Liver (tissue), 3 donors: ENCODE measurements around the gene CGB7.
"Not testable (repeated sequence)": the region's sequence is repeated elsewhere in the genome, so short reads cannot be mapped to it uniquely, and the experiment has no call there.

Source experiments
- EGR1 ChIP-seq, 2 donors: IDR thresholded peaks; 2 replicates each; pipeline ENCODE4 v1.6.1; 2016 to 2018; ENCODE audit warnings: antibody characterized with exemption in 2 of 2, low read depth in 2 of 2
- FOXA1 ChIP-seq: IDR thresholded peaks from 2 replicates; pipeline ENCODE4 v1.6.1; 2016; ENCODE audit warnings: antibody characterized with exemption
- FOXA2 ChIP-seq: IDR thresholded peaks from 2 replicates; pipeline ENCODE4 v1.6.1; 2016; ENCODE audit warnings: antibody characterized with exemption
- GABPA ChIP-seq, 2 donors: IDR thresholded peaks in 1 of 2; conservative IDR thresholded peaks in 1 of 2; 2 replicates each; pipeline ENCODE4 v1.6.1; 2016; ENCODE audit warnings: antibody characterized with exemption in 2 of 2, mild to moderate bottlenecking in 1 of 2, moderate library complexity in 1 of 2
- JUND ChIP-seq, 2 donors: IDR thresholded peaks; 2 replicates each; pipeline ENCODE4 v1.6.1; 2016; ENCODE audit warnings: antibody characterized with exemption in 2 of 2
- RAD21 ChIP-seq, 2 donors: IDR thresholded peaks; 2 replicates each; pipeline ENCODE4 v1.6.1; 2016; ENCODE audit warnings: antibody characterized with exemption in 2 of 2, mild to moderate bottlenecking in 2 of 2
- RXRA ChIP-seq, 2 donors: IDR thresholded peaks; 2 replicates each; pipeline ENCODE4 v1.6.1; 2017 to 2018; ENCODE audit warnings: antibody characterized with exemption in 2 of 2, mild to moderate bottlenecking in 1 of 2
- SP1 ChIP-seq: IDR thresholded peaks from 2 replicates; pipeline ENCODE4 v1.6.1; 2018; ENCODE audit warnings: antibody characterized with exemption, mild to moderate bottlenecking
- TAF1 ChIP-seq: conservative IDR thresholded peaks from 2 replicates; pipeline ENCODE4 v1.6.1; 2016; ENCODE audit warnings: antibody characterized with exemption, mild to moderate bottlenecking
- YY1 ChIP-seq: IDR thresholded peaks from 2 replicates; pipeline ENCODE4 v1.6.1; 2016; ENCODE audit warnings: antibody characterized with exemption, mild to moderate bottlenecking
- TF ChIP-seq, protein P1 (sequence below): fragments of 150-350 bp; IDR thresholded peaks from 2 replicates; pipeline ENCODE4 v1.5.1; 2017; ENCODE audit warnings: improper control_type of control experiment, low read depth, low read length; ENCODE audit not compliant: missing input control
- TF ChIP-seq, protein P2 (sequence below): IDR thresholded peaks from 2 replicates; pipeline ENCODE4 v1.6.1; 2016; ENCODE audit warnings: antibody characterized with exemption
- TF ChIP-seq, protein P3 (sequence below): IDR thresholded peaks from 2 replicates; pipeline ENCODE4 v1.6.1; 2016; ENCODE audit warnings: antibody characterized with exemption
- TF ChIP-seq, protein P4 (sequence below): IDR thresholded peaks from 2 replicates; pipeline ENCODE4 v1.6.1; 2016; ENCODE audit warnings: antibody characterized with exemption, mild to moderate bottlenecking
- donor health status: healthy.
- donor health status: healthy.

DNA sequence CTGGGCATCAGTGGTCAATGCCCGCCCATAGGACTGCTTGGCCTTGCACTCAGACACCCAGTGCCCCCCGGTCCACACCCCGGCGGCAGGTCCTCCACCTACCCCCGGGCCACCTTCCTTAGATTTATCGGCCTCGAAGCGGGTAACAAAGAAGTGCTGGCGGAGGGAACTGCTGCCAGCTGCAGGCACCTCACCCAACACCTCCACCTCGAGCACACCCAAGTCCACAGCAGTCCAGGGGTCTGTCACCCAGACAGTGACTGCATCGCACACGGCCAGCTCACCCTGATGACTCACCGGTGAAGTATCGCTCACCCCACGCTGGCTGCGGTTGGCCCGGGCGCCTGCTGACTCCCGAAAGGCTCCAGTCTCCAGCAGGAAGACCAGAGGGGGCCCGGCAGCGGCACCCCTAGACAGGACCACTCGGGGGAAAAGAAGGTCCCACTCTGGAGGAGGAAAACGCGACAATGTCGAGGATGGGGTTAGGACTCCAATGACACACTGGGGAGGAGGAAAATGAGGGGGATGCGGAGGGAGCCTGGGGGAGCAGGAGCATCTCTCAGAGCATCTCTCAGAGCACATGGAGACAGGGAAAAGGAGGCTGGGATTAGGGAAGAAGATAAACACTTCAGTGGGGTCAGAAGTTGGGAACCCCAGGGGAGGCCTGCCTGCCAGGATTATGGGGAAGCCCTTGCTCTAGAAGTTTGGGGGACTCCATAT is 18.8 kb downstream of the CGB7 start:
- TF ChIP-seq, protein P1, sequence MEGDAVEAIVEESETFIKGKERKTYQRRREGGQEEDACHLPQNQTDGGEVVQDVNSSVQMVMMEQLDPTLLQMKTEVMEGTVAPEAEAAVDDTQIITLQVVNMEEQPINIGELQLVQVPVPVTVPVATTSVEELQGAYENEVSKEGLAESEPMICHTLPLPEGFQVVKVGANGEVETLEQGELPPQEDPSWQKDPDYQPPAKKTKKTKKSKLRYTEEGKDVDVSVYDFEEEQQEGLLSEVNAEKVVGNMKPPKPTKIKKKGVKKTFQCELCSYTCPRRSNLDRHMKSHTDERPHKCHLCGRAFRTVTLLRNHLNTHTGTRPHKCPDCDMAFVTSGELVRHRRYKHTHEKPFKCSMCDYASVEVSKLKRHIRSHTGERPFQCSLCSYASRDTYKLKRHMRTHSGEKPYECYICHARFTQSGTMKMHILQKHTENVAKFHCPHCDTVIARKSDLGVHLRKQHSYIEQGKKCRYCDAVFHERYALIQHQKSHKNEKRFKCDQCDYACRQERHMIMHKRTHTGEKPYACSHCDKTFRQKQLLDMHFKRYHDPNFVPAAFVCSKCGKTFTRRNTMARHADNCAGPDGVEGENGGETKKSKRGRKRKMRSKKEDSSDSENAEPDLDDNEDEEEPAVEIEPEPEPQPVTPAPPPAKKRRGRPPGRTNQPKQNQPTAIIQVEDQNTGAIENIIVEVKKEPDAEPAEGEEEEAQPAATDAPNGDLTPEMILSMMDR: not testable (repeated sequence)
- not testable (repeated sequence) for TF ChIP-seq FOXA1; JUND (IDR thresholded peaks at IDR 0.05); TAF1; RXRA (IDR thresholded peaks at IDR 0.05); EGR1 (IDR thresholded peaks at IDR 0.05; ENCODE audit: low read depth in 2 of 2); GABPA (IDR thresholded peaks at IDR 0.05 in 1 of 2, conservative IDR thresholded peaks at IDR 0.05 in 1 of 2); RAD21 (IDR thresholded peaks at IDR 0.05); FOXA2; SP1; YY1
- TF ChIP-seq, protein P2, sequence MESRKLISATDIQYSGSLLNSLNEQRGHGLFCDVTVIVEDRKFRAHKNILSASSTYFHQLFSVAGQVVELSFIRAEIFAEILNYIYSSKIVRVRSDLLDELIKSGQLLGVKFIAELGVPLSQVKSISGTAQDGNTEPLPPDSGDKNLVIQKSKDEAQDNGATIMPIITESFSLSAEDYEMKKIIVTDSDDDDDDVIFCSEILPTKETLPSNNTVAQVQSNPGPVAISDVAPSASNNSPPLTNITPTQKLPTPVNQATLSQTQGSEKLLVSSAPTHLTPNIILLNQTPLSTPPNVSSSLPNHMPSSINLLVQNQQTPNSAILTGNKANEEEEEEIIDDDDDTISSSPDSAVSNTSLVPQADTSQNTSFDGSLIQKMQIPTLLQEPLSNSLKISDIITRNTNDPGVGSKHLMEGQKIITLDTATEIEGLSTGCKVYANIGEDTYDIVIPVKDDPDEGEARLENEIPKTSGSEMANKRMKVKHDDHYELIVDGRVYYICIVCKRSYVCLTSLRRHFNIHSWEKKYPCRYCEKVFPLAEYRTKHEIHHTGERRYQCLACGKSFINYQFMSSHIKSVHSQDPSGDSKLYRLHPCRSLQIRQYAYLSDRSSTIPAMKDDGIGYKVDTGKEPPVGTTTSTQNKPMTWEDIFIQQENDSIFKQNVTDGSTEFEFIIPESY: not testable (repeated sequence)
- TF ChIP-seq, protein P3, sequence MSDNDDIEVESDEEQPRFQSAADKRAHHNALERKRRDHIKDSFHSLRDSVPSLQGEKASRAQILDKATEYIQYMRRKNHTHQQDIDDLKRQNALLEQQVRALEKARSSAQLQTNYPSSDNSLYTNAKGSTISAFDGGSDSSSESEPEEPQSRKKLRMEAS: not testable (repeated sequence)
- TF ChIP-seq, protein P4, sequence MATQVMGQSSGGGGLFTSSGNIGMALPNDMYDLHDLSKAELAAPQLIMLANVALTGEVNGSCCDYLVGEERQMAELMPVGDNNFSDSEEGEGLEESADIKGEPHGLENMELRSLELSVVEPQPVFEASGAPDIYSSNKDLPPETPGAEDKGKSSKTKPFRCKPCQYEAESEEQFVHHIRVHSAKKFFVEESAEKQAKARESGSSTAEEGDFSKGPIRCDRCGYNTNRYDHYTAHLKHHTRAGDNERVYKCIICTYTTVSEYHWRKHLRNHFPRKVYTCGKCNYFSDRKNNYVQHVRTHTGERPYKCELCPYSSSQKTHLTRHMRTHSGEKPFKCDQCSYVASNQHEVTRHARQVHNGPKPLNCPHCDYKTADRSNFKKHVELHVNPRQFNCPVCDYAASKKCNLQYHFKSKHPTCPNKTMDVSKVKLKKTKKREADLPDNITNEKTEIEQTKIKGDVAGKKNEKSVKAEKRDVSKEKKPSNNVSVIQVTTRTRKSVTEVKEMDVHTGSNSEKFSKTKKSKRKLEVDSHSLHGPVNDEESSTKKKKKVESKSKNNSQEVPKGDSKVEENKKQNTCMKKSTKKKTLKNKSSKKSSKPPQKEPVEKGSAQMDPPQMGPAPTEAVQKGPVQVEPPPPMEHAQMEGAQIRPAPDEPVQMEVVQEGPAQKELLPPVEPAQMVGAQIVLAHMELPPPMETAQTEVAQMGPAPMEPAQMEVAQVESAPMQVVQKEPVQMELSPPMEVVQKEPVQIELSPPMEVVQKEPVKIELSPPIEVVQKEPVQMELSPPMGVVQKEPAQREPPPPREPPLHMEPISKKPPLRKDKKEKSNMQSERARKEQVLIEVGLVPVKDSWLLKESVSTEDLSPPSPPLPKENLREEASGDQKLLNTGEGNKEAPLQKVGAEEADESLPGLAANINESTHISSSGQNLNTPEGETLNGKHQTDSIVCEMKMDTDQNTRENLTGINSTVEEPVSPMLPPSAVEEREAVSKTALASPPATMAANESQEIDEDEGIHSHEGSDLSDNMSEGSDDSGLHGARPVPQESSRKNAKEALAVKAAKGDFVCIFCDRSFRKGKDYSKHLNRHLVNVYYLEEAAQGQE: not testable (repeated sequence)
